Glomerular endothelial cell (primary cell): ENCODE measurements around the gene DNER. TPM values are rescaled to one million over a fixed set of nuclear protein-coding genes. Genes with fewer than 3 reads are reported as not detected.

Experiments
- DNase-seq: peaks from one replicate; pipeline ENCODE4 v3.0.0-alpha.2; 2011; ENCODE audit warnings: low read depth, low spot score; ENCODE audit errors: extremely low read depth
- total RNA-seq: library from RNA; depleted of rRNA; stranded (reverse); fragments of >200 nt; gene quantifications from 2 replicates; pipeline ENCODE4 v1.2.3, GENCODE V29; 2015

The DNER gene
- total RNA-seq, 1 donor from 2014 or later = 5.4 TPM

DNA sequence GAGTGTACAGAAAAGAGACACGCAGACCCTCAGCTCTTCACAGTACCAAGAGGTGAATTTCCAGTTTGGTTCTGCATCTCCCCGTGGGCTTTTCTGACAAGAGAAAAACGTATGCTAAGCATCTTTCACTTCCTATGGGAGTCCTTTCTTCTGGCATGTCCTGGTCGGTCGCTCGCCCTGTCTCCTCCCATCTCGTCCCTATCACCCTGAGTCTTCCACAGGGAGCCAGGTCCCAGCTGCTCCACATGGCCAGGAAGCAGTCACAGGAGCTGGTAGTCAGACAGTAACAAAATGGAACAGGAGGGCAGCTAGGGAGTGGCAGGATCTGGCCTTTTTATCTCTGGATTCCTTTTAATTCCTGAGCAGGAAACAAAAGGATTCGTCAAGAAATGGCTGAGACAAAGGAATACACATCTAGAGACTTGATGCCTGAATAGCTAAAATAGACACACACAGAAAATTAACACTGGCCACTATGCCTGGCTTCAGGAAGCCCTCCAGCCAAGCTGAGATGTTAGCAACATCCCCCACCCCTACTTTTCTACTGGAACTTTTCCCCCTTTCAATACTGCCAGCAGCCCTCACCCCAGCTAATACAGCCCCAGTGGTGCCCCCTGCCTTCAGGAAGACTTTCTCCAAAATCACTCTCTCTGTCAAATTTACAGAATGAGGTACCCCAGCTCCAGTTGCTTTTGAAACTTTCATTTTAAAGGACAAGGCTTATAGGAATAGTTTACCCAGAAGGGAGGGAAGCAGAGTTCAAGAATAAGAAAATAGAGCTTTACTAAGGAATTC is 136.1 kb downstream of the DNER start:
- no peak for DNase-seq

DNA sequence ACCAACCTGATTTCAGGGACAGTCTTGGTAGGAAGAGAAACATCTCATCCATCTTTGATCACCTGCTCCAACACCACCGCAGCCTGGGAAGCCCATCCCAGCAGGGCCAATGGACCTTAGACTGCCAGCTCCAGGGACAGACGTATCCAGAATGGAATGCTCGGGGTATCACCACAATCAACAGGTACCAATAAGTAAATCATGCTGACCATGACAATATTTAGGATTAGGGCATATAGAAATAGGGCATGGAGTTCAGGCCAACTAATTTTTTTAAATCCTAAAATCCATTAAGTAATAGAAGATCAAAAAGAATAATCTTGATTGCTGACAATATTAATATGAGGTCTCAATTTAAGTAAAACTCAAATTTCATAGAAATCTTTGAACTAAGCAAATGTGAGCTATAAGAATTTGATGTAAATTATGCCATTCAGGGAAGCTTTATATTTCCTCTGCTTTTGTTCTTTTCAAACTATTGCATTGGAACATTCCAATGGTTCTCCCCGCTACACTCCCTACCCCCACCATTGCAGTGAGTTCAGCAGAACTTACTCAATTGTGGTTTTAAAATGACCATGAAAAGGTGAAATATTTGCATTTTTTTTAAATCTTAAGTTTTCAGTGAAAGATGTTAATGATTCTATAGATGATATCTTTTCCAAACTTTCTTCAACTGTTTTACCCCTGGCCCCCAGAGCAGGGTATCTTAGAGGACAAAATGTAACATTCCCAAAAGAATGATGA is 138.6 kb downstream of the DNER start:
- no peak for DNase-seq

DNA sequence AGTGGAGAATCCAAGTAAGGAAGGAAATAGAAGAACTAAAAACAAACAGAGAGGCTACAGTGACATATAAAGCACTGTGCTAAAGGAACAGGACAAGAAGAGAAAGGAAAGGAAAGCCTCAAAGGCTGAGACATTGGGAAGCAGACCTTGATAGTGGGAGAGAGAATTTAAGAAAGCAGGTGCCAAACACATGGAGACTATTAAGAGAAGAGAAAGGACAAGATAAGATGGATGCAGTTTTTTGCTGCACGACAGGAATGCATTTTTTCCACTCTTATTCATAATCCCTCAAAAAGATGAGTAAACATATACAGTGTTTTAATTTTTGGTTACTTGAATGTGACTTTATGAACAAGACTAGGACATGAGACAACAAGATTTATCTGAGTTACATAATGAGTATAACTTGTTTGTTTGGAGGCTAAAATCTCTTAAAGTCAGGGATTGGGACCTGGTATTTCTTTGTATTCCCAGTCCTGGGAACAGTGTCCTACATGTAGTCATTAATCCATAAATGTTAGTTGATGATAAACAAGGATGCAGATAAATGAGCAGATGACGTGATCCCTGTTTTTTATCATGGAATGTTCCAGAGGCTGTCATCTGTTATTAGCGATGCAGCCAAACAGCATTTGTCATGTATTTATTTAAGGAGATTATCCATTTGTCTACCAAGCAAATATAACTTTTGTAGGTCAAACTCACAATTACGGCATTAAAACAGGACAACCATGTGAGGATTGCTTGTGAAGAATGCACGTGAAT is 141.7 kb downstream of the DNER start:
- no peak for DNase-seq

DNA sequence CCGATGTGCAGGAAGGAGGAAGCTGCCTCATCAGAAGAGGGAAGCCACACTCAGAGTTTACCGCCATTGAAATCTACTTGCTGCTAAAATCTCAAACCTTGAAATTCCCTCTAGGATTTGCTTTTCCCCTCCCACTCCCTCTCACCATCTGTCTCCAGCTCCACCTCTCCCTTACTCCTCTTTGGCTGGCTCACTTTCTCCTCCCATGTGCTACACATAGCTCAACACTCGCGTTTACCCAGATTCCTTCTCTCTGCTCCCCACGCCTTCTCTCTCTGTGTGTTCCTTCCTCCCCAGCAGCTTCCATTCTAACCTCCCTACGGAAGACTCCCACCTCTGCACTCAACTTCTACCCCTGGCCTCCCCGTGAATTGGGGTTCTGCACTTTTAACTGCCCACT is 143.1 kb downstream of the DNER start:
- DNase-seq = no peak

DNA sequence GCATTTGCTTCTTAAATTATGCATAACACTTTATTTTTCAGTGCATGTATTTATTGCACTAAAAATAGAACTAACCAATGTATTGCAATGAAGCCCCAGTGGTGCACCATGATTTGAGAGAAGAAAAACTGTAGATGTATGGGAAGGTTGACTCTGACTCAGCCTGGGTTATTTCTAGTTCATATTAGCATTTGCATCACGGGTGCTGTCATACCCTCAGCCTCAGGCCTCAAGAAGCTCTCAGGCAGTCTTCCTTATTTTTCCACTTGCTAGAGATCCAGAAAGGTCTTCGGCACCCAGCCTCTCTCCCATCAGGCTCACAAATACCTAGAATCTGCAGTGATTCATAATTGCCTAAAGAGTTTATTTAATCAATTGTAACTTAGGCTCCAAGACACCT is 148.0 kb downstream of the DNER start:
- no peak for DNase-seq

DNA sequence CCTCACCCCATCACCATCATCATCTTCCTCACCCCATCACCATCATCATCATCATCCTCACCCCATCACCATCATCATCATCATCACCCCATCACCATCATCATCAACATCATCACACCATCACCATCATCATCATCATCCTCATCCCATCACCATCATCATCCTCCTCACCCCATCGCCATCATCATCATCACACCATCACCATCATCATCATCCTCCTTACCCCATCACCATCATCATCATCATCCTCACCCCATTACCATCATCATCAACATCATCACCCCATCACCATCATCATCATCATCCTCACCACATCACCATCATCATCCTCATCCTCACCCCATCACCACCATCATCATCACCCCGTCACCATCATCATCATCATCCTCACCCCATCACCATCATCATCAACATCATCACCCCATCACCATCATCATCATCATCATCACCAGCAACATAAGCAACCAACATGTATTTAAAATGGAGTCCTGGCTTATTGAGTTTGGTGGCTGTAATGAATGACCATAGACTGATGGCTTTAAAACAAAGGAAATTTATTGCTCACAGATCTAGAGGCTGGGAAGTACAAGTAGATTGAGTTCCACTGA is 150.0 kb downstream of the DNER start:
- DNase-seq = no peak

DNA sequence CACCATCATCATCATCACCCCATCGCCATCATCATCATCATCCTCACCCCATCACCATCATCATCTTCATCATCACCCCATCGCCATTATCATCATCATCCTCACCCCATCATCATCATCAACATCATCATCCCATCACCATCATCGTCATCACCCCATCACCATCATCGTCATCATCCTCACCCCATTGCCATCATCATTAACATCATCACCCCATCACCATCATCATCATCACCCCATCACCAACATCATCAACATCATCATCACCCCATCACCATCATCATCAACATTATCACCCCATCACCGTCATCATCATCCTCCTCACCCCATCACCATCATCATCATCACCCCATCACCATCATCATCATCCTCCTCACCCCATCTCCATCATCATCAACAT is 151.0 kb downstream of the DNER start:
- no peak for DNase-seq

DNA sequence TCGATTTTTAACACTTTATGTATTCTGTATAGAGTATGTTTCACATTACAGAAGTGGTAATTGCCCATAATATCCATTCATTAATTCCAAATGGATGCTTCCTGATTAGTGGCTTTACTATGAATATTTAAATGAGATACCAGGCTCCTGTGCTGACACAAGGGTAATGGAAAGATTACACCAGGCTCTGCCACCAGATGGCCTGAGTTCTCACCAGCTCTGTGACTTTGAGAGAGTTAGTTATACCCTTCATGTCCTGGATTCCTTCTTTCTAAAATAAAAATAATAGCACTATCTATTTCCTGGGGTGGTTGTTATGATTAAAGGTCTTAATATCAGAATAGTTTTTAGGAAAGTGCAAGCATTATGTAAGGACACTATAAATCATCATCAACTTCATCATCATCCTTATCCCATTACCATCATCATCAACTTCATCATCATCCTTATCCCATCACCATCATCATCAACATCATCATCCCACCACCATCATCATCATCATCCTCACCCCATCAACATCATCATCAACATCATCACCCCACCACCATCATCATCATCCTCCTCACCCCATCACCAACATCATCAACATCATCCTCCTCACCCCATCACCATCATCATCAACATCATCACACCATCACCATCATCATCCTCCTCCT is 151.8 kb downstream of the DNER start:
- DNase-seq = no peak

DNA sequence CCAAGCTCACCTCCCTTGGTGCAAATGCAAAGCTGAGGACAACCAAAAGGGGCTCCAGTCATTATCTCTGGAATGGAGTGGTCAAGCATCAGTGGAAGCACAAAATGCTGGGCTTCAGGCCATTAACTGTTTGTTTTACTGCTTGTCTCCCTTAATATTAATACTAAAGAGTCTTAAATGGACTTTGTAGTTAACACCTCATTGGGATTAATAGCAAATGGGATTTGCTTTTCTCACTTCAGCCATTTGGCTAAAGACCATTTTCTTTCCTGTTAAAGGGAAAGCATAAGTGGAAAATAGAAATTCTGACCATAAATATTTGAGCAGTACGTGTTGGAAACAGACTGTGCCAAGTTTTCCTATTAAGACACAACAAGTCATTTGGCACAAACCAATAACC is 154.4 kb downstream of the DNER start:
- no peak for DNase-seq

DNA sequence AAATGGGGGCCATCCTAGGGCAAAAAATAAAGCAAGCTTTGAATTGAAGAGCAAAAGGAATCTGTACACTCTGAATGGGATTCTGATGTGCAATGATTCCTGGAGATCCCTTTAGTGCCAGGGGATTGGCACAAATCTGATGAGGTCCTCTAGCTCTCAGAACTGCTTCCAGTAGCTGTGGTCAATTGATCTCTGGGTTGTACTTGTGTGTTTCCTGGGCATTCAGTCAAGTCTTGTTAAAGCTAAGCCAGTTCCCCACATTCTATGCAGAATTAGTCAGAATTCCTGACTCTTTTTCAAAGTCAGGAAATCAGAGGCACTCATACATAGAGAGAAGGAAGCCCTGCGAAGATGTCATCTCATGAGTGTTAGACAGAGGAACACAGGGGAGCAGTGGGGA is 161.3 kb downstream of the DNER start:
- no peak for DNase-seq

DNA sequence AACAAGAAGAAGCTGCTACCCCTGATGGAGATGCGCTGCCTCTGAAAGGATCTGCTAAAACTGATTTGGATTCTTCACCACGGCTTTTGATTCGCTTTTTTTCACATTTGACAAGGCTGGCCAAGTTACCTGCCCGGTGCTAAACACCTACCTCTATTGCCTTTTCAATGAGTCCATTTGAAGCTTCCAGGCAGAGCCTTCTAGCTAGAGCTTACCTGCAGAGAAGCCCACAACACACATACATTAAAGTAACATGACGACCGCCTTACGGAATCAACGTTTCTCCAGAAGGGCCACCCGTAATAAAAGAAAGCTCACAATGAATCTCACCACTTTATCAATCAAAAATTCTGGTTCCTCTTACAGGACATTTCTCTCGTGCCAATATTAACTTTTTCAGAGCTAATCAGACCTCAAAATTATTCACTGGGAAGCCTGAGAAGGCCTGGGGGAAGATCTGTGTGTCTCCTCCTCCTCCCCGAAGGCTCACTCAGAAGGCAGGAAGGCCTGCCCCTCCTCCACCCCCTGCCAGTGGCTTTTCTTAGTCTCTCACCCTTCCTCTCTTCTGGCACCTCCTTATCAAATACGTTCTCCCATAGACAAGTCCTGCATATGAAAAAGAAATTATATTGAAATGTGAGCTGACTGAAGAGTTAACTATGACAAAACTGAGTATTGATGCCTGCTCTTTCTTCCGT is 171.0 kb downstream of the DNER start:
- no peak for DNase-seq

DNA sequence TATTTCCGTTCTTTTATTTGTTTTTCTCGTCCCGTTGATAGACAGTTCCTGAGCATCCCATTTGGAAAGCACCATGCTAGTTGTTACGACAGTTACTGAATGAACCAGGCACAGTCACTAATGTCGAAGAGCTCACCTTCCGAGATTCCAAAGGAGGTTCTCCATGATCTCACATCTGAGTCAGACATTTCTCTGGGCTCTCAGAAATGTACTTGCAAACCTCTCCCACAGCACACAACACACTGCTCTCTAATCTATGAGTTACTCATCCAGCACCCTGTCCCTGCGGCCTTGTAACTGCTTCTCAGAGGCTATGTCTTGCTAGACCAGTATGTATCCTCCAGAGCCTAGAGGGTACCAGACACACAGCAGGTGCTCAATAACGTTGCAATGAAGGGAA is 174.7 kb downstream of the DNER start:
- no peak for DNase-seq

DNA sequence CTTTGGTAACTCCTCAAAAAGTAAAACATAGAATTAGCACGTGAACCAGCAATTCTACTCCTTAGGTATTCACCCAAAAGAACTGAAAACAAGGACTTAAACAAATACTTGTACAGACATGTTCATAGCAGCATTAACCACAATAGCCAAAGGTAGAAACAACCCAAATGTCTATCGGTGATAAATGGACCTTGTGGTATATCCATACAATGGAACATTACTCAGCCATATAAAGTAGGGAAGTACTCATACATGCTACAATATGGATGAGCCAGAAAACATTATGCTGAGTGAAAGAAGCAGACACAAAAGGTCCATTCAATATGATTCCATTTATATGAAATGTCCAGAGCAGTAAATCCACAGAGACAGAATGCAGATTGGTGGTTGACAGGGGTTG is 182.8 kb downstream of the DNER start:
- no peak for DNase-seq

DNA sequence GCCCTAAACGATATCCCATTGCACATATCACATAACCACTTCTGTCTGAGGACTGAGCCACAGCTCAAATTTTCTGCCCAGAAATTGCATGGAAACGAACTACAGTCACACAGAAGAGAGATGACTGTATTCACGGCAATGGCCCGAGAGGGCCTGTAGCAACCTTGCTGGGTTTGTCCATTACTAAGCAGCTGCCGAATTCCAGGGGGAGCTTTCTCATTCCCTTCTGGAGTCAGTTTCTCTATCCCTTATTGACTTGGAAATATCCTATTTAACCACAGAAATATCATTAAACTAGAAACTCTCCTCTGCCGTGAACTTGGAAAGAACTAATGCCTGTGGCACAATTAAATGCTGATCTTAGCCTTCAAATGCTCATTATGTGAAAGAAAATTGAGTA is 183.9 kb downstream of the DNER start:
- no peak for DNase-seq

DNA sequence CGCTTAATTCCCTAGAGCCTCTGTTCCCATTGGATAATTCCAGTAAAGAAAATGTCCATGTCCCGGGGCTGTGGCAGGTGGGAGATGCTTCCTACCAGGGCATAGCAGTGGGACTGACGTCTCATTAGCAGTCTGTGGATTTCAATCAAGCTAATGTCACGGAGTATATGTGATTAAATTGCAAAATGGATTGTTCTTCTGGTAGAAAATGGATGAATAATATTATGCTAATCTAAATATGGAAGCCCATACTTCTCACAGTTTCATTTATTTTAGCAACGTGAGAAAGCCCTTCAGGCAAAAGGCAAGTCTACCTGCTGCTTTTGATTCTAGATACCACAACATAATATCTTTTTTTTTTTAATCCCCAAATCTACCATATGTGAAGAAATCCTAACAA is 185.5 kb downstream of the DNER start:
- no peak for DNase-seq

DNA sequence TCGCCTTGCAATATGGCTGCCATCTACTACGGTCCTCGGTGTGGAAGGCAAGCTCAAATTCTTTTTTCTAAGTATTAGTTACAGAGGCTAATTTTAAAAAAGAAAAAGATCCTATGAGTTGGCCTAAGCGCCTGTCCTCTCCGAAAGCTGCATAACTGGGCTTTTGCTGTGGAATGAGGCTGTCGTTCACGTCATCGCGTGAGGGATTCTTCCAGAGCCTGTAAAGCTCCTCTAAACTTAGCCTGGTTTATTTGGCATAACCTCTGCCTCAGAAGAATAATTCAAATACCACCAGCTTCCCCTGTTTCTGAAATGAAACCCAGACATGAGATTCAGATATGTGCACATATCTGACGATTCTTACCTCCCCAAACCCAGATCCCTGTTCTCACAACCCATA is 187.4 kb downstream of the DNER start:
- no peak for DNase-seq

DNA sequence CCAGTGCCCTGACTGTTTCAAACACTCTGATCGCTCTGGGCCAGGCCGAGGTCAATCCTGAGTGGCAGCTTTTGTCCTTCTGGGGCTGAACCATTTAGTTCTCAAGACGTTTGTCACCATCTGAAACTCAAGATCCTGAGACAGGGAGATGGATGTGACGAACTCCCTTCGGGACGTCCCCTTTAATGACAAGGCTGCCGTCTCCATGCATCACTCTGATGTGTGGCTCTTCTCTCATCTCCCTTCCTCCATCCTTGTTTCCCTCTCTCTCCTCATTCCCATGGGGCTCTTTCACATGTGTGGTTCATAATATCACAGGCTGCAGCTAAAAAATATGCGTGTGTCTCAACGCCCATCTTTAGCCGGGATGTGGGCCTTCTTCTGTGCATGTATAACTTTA is 189.6 kb downstream of the DNER start:
- no peak for DNase-seq

DNA sequence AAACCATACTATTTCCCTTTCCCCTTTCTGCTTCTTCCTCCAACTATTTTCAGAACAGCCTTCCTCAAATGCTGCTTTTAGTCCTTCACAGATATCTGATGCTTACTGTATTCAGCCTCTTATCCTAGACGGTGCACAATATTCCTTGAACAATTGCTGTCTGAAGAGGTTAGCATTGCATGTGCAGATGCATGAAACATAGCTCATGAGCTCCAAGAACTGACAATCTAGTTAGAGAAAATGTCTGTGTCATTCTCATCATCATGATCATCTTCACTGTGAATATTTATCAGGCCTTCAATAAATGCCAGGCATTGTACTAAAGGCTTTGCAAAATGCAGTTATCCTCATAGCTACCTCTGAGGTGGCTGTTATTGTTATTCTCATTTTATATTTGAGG is 190.7 kb downstream of the DNER start:
- no peak for DNase-seq

DNA sequence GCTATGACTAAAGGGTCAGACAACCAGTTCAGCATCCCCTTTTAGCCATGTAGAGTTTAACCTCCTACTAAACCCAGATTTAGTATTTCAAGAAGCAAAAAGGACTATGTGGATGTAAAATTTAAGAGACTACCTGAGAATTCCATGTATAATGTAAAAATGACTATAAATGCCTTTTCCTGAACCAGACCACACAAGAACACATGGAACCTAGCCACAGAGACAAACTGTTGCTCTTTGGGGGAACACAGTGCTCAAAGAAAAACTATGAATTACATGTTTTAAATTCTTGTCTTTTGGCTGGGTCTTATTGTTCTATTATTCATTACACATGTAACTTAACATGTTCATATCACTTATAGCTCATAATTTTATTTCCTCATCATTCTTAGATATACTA is 192.8 kb downstream of the DNER start:
- no peak for DNase-seq

DNA sequence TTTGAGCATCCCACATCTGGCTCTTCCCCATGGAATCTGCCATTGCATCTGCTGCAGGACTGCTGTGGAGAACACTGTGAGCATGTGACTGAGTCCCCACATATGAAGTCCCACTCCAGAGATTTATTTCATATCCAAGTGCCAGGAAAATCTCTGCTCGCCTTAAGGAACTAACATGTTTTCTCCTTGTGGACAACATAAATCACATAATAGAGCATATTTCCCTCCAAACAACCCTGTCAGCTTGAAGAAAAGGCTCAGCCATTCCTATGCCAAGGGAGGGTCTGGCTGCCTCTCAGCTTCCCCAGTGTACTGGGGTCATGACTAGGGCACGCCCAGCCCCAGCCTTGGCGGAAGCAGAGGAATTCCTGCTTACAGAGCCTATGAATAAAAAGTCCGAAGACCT is 193.7 kb downstream of the DNER start:
- DNase-seq = no peak
